RKO (cell line): ENCODE data around the gene MC2R.

ENCODE experiments used
- DNase-seq: peaks from one replicate; pipeline ENCODE4 v3.0.0-alpha.2; 2016; ENCODE audit warnings: low spot score

MC2R gene

DNA sequence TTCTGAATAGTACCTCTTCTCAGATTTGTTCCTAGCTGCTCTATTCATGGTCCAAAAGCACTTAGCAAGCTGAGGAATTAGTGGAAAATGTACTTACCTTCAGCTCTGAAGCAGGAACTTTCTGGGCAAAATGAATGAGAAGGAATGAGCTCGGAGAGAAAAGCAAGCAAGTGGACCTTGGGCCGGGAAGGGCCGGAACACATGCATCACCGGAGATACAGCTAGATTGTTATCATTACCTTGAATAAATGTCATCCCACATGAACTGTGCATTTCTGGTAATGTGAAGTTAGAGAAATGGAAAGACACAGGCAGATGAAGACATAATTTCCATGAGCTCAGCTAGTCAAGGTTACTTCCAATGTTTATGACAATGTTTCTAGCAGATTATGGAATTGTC lies at the start of gene MC2R:
MC2R (minus strand) TSS at position 146 of the 400 bp plus-strand sequence. CDS start 30,018 bp downstream, outside the sequence.
- DNase-seq: no peak

DNA sequence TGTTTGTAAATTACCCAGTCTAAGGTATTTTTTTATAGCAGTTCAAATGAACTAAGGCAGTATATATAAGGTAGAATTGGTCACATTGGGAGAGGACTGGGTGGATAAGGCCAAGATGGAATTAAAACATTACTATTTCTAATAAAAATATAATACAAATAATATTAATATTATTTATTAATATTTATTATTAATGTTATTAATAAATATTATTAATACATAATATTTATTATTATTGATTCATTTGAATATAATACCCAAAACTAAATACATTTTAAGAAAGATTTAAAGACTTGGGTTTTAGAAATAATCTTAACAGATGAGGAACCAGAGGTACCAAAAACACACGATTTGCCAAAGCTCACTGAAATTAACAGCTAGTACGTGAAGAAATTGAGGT lies 30.5 kb upstream of the MC2R start:
- DNase-seq: no peak

DNA sequence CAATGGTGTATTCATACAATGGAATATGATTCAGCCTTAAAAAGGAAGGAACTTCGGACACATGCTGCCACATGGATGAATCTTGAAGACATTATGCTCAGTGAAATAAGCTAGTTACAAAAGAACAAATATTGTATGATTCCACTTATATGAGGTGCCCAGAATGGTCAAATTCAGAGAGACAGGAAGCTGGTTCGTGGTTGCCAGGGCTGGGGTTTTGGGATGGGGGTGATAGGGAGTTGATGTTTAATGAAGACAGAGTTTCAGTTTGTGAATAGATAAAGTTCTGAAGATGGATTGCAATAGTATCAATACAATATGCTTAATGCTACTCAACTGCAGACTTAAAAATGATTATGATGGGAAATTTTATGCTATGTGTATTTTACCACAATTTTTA lies 28.0 kb upstream of the MC2R start:
- no peak for DNase-seq

DNA sequence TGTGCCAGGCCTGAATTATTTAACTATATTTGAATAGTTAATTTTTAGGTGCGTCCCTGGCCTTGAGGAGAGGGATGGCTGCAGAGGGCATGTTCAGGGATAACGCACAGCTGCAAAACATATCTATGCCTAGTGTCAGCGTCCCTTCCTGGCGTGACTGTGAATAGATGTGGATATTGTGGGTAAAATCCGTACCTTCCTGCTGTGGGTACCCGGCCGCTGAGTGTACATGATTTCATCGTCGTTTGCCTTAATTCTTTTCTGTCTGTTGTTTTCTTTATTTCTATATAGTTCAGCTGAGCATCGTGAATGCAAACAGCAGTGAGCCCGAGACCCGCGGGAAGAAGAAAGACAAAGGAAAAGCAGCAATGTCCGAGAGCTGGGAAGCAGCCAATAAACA lies 25.0 kb upstream of the MC2R start:
- no peak for DNase-seq

DNA sequence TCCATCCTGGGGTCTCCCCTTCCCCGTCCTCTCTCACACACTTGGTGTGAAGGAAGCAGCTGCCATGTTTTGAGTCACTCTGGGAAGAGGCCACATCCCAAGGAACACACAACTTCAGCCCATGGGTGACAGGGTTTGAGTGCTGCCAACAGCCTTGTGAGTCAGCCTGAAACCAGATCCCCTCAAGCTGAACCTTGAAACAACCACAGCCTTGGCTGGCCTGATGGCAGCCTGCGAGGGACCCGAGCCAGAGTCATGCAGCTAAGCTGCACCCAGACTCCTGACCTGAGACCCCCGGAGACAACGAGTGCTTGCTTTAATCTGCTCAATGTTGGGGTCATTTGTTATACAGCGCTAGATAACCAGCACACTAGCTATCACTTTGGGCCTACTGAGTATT lies 19.3 kb upstream of the MC2R start:
- DNase-seq: no peak

DNA sequence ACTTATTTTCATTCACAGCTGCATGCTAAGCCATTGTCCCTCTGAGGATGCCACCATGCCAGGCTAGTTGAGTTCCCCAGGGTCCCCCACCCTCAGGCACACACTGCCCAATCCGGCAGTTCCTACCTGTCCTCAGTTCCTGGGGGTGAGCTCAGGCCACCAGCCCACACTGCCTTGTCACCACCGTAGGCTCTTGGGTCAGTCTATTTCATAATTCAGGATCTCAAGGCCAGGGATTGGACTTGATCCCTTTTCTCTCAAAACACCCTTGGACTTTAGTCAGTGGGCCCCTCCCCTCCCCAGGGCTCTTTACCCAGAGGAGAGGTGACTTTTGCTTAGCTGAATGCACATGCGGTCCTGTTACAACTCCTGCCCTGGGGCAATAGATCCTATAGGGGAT lies 18.7 kb upstream of the MC2R start:
- DNase-seq: no peak

DNA sequence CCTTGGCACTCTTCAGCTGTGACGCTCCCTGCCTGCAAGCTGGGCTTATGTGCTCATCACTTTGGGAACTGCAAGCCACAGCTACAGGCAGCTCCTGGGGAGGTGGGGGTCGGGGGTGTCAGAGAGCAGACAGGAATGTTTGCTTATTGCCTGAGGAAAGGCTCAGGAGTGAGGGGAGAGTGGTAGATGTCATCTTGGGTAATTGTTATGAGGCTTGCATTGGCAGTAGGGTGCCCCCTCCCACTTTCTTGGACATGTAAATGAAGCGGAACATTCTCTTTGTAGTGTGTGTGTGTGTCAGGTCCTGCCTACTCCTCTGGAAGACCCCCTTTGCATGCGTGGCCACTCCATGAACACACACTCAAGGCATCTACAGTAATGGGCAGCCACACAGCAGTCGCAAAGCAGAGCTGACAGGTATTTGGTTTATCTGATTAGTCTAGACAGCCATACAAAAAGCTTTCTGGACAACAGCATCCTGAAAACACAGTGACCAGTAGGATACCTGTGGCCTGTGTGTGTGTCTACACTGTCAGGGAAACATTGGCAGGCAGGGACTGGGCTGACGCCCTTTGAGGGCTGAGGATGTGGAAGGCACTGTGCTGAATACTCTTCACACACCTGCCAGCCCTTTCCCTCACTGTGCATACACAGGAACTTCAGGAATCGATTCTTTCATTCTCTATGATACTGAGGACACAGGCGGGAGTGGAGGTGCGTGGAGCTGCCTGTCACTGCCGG lies 17.1 kb upstream of the MC2R start:
- DNase-seq: no peak

DNA sequence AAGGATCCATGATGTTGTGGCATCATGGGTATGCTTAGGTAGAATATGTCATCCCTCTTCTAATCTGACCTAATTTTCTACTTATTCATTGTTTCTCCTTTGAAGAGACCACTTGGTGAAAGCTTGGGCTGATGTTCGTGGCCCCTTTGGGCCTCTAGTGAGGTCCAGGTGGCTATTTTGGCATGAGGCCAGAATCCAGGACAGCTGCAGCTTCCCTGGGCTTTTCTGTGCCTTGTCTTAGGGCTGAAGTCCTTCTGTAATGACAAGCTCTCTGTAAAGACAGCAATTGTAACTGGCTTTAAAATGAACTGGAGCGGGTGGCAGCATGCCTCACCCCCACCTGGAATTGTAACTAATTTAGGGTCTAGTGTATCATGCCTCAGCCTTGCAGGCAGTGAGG lies 15.6 kb upstream of the MC2R start:
- no peak for DNase-seq

DNA sequence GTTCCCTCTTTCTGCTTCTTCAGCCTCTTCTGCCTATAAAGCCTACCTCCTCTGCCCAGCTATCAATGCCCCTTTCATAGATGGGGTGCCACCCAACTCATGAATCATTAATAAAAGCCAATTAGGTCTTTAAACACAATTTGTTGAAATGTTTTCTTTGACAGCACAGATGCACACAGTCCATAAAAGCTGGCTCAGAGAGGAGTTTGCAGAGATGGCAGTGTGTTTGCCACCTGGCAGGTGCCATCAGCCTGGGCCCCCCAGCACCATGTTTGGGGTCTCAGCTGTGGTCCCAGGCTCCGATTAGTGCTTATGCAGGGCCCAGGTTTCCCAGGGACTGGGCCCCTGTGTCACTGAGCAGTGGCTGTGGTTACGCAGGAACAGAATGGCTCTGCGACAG lies 7.9 kb upstream of the MC2R start:
- DNase-seq: no peak

DNA sequence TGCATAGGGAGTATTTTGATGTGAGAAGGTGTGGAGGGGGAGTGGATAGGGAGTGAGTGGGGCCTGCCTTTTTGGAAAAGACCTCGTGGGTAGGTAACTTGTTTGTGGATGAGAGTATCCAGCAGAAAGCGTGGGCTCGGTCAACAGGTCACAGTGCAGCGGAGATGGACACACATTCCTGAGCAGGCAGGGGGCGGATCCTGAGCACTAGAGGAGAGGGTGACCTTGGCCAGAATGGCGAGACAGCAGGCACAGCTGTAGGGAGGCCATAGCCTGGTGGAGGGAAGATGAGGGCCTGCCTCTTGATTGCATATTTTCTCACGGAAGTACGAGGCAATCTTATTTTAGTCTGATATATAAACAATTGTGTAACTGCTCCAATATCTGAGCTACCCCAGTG lies 3.6 kb upstream of the MC2R start:
- DNase-seq: no peak

DNA sequence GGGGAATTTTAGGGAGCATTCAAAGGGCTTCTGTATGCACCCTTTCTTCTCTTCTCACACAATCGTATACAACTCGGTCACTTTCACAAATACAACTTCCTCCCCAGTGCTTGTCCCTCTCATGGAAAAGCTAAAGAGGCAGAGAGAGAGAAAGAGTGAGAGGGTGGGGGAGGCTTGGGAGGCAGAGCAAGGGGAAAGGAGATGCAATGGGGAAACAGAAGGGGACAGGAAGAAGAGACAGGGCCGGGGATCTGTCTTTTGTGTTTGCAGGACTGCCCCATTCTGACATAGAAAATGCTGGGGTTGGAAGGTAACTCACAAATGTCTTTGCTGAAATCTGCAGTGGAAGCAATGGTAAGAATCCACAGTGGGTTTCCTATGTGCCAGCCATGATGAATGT lies 2.1 kb upstream of the MC2R start:
- no peak for DNase-seq

DNA sequence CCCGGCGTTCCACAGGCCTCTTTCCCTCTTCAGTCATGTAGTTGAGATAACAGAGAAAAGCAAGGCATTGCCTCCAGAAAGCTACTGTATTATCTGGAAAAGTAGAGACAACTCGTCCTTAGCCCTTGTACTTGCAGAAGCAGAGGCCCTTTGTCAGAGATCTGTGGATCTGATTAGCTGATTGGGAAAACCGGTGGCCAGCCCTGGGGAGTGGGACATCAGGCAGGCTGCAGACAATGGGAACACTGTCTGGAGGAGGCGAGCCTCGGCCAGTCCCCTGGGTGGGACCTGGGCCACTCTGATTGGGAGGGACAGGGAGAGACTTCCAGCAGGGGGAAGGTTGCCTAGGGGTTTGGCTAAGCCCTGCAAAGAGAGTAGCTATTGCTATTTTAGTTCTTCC lies 1.2 kb upstream of the MC2R start:
- no peak for DNase-seq

DNA sequence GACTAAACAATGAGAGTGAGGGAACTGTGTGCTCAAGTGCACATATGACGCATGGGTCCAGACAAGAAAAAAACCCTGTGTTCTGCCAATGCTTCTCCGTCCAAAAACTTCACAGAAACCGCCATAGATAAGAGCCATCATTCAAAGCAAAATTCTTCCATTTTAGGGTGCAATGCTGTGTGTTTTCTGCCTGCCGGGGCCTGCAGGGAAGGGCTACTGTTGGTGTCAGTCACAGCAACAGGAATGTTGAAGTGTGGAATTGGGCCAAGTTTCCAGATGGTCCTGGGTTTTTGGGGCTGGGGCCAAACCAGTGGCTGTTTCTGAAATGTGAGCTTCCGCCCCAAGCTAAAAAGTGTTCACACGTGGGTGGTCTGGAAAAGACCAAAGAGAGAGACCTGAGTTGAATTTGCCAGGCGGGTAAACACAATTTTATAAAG lies 677 bp upstream of the MC2R start:
- no peak for DNase-seq

DNA sequence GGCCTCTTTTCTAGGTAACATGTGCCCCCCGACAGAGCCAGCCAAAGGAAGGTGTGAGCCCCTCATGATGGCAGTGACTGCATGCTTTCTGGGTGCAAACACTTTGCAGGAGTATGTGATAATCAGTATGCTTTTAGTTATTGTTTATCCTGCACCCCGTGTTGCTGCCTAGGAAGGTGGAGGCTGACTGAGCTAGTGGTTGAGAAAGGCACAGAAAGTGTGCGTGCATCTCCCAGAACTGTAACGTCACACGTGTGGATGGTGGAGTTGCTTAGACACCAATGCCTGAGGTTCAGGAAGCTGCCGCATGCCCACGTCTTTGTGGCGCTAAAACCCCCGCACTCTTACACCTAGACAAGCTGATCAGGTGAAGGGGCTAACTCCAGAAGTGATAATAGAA lies 580 bp downstream of the MC2R start:
- DNase-seq: no peak

DNA sequence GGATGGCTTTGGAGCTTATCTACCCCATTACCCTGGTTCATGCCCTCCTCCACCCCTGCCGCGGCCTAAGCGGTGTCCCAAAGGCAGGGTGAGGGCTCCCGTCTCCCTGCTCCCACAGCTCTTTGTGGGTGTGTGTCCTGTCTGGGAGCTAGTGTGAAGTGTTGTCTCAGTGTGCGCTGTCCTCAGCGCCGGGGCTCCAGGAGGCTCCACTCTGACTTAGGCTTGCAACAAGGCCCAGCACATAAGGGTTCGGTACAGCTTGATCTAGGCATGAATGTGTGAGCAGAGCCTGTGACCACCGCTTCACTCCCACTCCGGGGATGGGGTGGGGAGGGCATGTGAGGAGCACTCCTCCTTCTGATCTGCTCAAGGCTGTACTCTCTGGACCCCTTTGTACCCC lies 1.2 kb downstream of the MC2R start:
- no peak for DNase-seq

DNA sequence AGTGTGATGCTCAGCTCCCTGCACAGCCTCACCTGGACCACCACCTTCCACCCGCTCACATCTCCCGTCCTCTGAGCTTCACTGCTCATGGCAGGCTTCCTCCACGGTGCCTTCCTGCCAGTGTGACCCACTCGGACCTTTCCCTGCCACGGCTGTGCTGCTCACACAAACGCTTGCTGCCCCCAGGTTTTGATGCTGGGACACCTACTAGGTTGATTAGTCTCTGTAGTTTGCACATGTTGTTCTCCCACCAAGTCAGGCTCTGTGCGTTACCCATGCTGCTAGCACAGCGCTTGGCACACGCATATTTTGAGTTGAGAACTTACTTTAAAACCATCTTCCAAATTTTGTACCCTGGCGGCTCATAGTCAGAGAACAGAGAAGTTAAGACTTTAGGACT lies 2.1 kb downstream of the MC2R start:
- no peak for DNase-seq

DNA sequence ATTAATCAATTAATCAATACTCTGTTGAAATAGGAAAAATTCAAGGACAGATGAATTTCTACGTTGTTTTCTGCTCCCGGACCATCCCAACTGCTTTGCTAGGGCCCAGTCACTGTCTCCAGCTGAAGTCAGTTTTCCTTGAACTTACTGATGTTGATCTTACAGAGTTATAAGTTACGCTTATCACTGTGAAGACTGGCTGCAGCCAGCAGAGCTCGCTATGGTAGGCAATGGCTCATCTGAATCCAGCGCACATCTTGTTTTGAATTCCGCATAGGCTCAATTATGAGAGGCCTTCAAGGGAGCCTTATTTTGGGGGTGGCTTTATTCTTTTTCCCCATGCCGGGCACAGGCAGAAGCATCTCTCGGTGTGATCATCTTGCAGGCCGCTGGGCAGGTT lies 2.7 kb downstream of the MC2R start:
- no peak for DNase-seq

DNA sequence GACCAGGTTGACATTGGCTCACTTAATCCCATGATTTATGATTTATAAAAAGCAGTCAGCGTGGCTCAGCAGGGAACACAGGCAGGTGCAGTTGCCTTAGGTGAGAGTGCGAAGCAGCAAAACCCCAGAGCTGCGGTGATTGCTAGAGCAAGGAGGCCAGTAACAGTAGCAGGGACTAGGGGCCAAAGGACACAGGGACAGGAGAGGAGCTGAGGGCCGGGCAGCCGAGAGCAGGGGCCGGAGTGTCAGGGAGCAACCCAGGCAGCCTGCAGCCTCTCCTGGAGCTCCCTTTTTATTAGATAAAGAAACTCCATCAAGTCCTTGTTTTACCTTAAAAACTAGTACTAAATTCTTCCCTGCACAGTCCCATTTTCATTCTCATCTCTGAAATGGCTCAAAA lies 4.3 kb downstream of the MC2R start:
- no peak for DNase-seq

DNA sequence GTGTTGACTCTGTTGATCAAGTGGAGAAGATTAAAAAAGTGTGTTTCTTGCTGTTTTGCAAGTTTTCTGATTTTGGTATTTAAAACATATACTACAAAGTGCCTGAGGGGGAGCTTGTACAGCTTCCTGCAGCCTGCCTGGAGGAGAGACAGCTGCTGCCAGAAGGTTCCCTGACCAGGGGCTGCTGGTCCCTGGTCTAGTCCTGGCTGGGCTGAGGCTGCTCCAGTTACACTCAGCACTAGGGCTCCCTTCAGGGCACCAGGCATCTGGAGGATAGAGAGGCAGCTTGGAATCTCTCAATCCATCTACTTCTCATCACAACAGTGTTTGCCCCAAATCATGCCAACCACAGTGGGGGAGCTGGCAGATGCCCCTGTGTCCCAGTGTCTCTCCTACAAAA lies 4.8 kb downstream of the MC2R start:
- DNase-seq: no peak

DNA sequence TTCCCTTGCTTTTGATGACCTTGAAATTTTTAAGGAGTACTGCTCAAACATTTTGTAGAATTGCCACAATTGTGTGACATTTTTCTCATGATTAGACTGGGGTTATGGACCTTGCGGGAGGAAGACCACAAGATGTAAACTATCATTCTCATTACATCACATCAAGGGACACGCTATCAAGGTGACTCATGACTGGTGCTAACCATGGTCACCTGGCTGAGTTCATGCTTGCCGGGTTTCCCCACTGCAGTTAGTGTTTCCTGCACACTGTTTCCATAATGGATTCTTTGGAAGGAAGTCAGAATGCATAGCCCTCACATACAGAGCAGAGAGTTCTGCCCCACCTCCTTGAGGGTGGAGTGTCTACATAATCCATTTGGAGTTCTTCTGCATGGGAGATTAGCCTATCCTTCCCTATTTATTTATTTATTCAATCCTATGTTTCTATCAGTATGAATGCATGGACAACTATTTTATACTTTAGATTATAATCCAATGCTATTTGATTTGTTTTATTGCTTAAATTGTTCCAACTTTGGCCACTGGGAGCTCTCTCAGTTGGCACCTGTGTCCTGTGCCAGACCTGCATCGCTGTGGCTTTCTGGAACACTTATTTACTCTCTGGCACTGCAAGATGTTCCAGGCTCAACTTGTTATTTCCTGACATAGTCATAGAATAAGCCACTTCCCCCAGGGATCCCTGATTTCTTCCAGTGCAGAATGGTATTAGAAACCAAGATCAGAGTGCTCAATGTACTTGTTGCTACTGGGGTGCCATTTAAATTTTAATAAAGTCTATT lies 6.0 kb downstream of the MC2R start:
- no peak for DNase-seq

DNA sequence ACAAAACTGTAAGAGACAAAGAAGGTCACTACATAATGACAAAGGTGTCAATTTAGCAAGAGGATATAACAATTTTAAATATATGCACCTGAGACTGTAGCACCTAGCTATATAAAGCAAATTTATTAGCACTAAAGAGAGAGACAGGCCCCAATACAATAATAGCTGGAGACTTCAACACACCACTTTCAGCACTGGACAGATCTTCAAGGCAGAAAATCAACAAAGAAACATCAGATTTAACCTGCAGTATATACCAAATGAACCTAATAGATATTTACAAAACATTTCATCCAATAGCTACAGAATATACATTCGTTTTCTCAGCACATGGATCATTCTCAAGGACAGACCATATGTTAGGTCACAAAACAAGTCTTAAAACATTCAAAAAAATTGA lies 14.7 kb downstream of the MC2R start:
- DNase-seq: no peak

DNA sequence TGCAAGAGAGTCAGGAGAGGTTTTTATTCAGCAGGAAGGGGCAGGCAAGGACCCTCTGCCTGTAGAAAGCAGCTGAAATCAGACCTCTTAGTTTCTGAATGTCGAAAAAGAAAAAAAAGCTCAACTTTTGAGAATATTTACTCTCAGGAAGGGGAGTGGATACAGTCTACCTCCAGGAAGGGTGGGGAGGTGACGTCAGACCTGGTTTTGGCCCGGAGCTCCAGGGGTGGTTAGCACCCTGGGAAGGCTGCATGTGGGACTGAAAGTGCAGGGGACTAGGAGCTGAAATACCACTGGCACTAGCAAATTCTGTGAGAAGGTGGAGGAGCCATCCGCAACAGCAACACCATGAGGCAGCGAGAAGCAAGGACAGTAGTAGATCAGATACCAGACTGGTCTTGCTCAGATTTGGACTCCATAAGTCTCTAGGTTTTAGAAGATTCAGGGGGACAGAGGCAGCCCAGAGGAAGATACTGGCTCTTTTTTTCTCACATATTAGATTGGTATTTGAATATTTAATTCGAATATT lies 19.8 kb downstream of the MC2R start:
- DNase-seq: no peak

DNA sequence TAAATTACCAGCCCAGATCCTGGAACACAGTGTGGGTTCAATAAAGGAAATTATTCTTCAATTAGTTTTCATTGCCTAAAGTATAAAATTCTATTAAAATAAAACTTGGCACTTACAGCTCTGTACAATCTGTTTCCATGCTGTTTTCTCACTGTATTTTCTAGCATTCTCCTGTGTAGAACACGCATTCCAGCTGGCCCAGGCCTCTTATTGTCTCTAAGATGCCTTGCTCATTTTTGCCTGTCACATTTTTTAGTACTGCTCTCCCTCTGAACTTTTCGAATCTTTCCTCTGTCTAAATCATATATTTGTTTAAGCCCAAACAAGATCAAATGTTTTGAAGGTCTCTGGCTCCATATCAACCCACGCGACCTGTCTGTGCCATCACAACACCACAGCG lies 20.8 kb downstream of the MC2R start:
- DNase-seq: no peak

DNA sequence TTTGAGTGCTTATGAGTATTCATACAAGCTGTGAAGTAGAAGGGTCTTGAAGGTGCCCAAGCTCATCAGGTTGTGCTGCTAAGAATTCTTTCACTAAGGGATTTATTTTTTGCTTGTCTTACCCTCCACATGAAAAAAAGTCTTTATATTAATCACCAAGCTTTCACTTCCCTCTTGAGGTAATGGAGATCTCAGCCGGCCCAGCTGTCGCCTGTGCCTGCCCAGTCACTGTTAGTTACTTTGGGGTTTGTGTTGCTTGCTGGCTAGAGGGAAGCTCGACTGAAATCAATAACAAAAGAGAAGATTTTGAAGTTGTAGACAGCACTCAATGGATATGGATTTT lies 21.9 kb downstream of the MC2R start:
- no peak for DNase-seq
